SK-N-SH (cell line): ENCODE results near the gene R3HDM1. TPM values are rescaled to one million over a fixed set of nuclear protein-coding genes. Genes with fewer than 3 reads are reported as not detected.

Experiments used
- CTCF ChIA-PET: fragments of 300-600, 350-600 bp; formaldehyde crosslinking; extraction: SDS; loops from one replicate; lab custom pipeline; 2021; lab: Yijun Ruan, JAX
- POLR2A ChIA-PET: fragments of 350-600 bp; sonication (Branson Sonifier 250); formaldehyde crosslinking; extraction: SDS; loops from one replicate; lab custom pipeline; 2020; ENCODE audit warnings: antibody characterized with exemption, inconsistent platforms; lab: Yijun Ruan, JAX
- DNase-seq: peaks from one replicate; pipeline ENCODE4 v3.0.0; 2012
- H2AFZ ChIP-seq: fragments of 200-600 bp; sonication (generic); 2 replicates; pipeline ENCODE4 v1.8.1; 2016; ENCODE audit warnings: antibody characterized with exemption, mild to moderate bottlenecking, low read depth
- H3F3A ChIP-seq: fragments of 200-600 bp; sonication (generic); replicated peaks from 2 replicates; pipeline ENCODE3; 2016; ENCODE audit warnings: antibody characterized with exemption, mild to moderate bottlenecking; ENCODE audit not compliant: insufficient read depth
- H3K27ac ChIP-seq, 2 experiments: fragments of 200-500 bp in 1 of 2; fragments of 200-600 bp in 1 of 2; sonication (Bioruptor generic) in 1 of 2; sonication (generic), shearing (Covaris generic) in 1 of 2; 2 replicates each; pipeline versions ENCODE4 v1.5.1 to v1.6.1; 2014 to 2016; ENCODE audit warnings: low read depth in 2 of 2, inconsistent platforms in 1 of 2, low read length in 1 of 2, mild to moderate bottlenecking in 1 of 2, mixed read lengths in 1 of 2
- H3K27me3 ChIP-seq: fragments of 200-600 bp; sonication (generic), shearing (Covaris generic); 2 replicates; pipeline ENCODE4 v1.6.1; 2016; ENCODE audit warnings: mixed run types; ENCODE audit not compliant: insufficient read depth
- H3K36me3 ChIP-seq, 2 experiments: fragments of 200-500 bp in 1 of 2; fragments of 200-600 bp in 1 of 2; sonication (Bioruptor generic) in 1 of 2; sonication (generic) in 1 of 2; replicated peaks in 1 of 2; 2 replicates each; pipeline versions ENCODE3 to v1.5.1; 2014 to 2016; ENCODE audit warnings: low read length in 1 of 2, mild to moderate bottlenecking in 1 of 2; ENCODE audit not compliant: insufficient read depth in 2 of 2, control insufficient read depth in 1 of 2
- H3K4me1 ChIP-seq, 2 experiments: fragments of 200-500 bp in 1 of 2; fragments of 200-600 bp in 1 of 2; sonication (Bioruptor generic) in 1 of 2; sonication (generic), shearing (Covaris generic) in 1 of 2; 2 replicates each; pipeline versions ENCODE4 v1.5.1 to v1.6.1; 2014 to 2016; ENCODE audit warnings: low read depth in 1 of 2, low read length in 1 of 2, mixed run types in 1 of 2; ENCODE audit not compliant: insufficient read depth in 2 of 2, control insufficient read depth in 1 of 2
- H3K4me2 ChIP-seq: fragments of 200-600 bp; sonication (generic), shearing (Covaris generic); 2 replicates; pipeline ENCODE4 v1.6.1; 2017; ENCODE audit warnings: mixed run types
- H3K4me3 ChIP-seq, 2 experiments: fragments of 200-500 bp in 1 of 2; fragments of 200-600 bp in 1 of 2; sonication (Bioruptor generic) in 1 of 2; sonication (generic), shearing (Covaris generic) in 1 of 2; 2 replicates each; pipeline versions ENCODE4 v1.5.1 to v1.8.1; 2014 to 2016; ENCODE audit warnings: low read depth in 2 of 2, inconsistent platforms in 1 of 2, low read length in 1 of 2, mild to moderate bottlenecking in 1 of 2, mixed read lengths in 1 of 2, moderate library complexity in 1 of 2
- H3K79me2 ChIP-seq: fragments of 200-600 bp; sonication (generic); 2 replicates; pipeline ENCODE4 v1.8.1; 2017; ENCODE audit warnings: mild to moderate bottlenecking; ENCODE audit not compliant: insufficient read depth
- H3K9ac ChIP-seq: fragments of 200-600 bp; sonication (generic); 2 replicates; pipeline ENCODE4 v1.6.1; 2017; ENCODE audit warnings: mixed run types
- H3K9me2 ChIP-seq: fragments of 200-600 bp; sonication (generic); 2 replicates; pipeline ENCODE4 v1.6.1; 2017; ENCODE audit warnings: mixed run types
- H3K9me3 ChIP-seq: fragments of 200-600 bp; sonication (generic); 2 replicates; pipeline ENCODE4 v1.6.1; 2017; ENCODE audit warnings: mixed run types, mild to moderate bottlenecking, moderate library complexity
- H4K20me1 ChIP-seq: fragments of 200-600 bp; sonication (generic); 2 replicates; pipeline ENCODE4 v1.6.1; 2017; ENCODE audit warnings: mild to moderate bottlenecking, mixed run types; ENCODE audit not compliant: insufficient read depth
- CHD2 ChIP-seq: fragments of 150-350 bp; IDR thresholded peaks from 2 replicates; pipeline ENCODE4 v1.6.1; 2018; ENCODE audit warnings: low read length; ENCODE audit not compliant: partially characterized antibody
- ELF1 ChIP-seq: IDR thresholded peaks from 2 replicates; pipeline ENCODE4 v1.4.0; 2012
- EP300 ChIP-seq, 2 experiments: IDR thresholded peaks; 2 replicates each; pipeline versions ENCODE4 v1.4.0 to v1.6.1; 2012; ENCODE audit warnings: borderline replicate concordance in 1 of 2, low read depth in 1 of 2, low read length in 1 of 2
- EZH2phosphoT487 ChIP-seq: fragments of 200-600 bp; sonication (generic); IDR thresholded peaks from 2 replicates; pipeline ENCODE4 v1.6.1; 2017; ENCODE audit warnings: low read depth, mixed run types, mild to moderate bottlenecking, antibody characterized with exemption, moderate library complexity, borderline replicate concordance
- FOSL2 ChIP-seq: IDR thresholded peaks from 2 replicates; pipeline ENCODE4 v1.4.0; 2012; ENCODE audit warnings: low read depth, mild to moderate bottlenecking, moderate library complexity, borderline replicate concordance
- FOXM1 ChIP-seq: IDR thresholded peaks from 2 replicates; pipeline ENCODE4 v1.4.0; 2012; ENCODE audit warnings: low read depth, mild to moderate bottlenecking
- GATA2 ChIP-seq: sonication (generic); formaldehyde crosslinking; IDR thresholded peaks from 2 replicates; pipeline ENCODE4 v1.5.0; 2020; ENCODE audit warnings: mild to moderate bottlenecking, missing genetic modification reagents
- JUND ChIP-seq: IDR thresholded peaks from 2 replicates; pipeline ENCODE4 v1.4.0; 2012
- MEF2A ChIP-seq: IDR thresholded peaks from 2 replicates; pipeline ENCODE4 v1.4.0; 2012; ENCODE audit warnings: low read depth, borderline replicate concordance
- NFIC ChIP-seq: IDR thresholded peaks from 2 replicates; pipeline ENCODE4 v1.4.0; 2012; ENCODE audit warnings: borderline replicate concordance
- NRF1 ChIP-seq: IDR thresholded peaks from 2 replicates; pipeline ENCODE4 v1.6.1; 2012; ENCODE audit warnings: low read depth, mild to moderate bottlenecking, low read length
- POLR2AphosphoS5 ChIP-seq: IDR thresholded peaks from 2 replicates; pipeline ENCODE4 v1.6.1; 2012; ENCODE audit warnings: low read depth, low read length
- RCOR1 ChIP-seq: fragments of 150-350 bp; IDR thresholded peaks from 2 replicates; pipeline ENCODE4 v1.6.1; 2017; ENCODE audit warnings: antibody characterized with exemption, low read length
- RFX5 ChIP-seq: IDR thresholded peaks from 2 replicates; pipeline ENCODE4 v1.6.1; 2012; ENCODE audit warnings: mild to moderate bottlenecking, improper control_type of control experiment, low read length
- RXRA ChIP-seq: IDR thresholded peaks from 2 replicates; pipeline ENCODE4 v1.4.0; 2012; ENCODE audit warnings: low read depth, mild to moderate bottlenecking, borderline replicate concordance
- SIN3A ChIP-seq: IDR thresholded peaks from 2 replicates; pipeline ENCODE4 v1.6.1; 2012; ENCODE audit warnings: low read depth, mild to moderate bottlenecking, low read length, moderate library complexity, borderline replicate concordance
- SMC3 ChIP-seq: IDR thresholded peaks from 2 replicates; pipeline ENCODE4 v1.6.1; 2012; ENCODE audit warnings: low read depth, low read length, improper control_type of control experiment
- TCF12 ChIP-seq: IDR thresholded peaks from 2 replicates; pipeline ENCODE4 v1.4.0; 2012
- TEAD4 ChIP-seq: IDR thresholded peaks from 2 replicates; pipeline ENCODE4 v1.4.0; 2012; ENCODE audit warnings: mild to moderate bottlenecking, borderline replicate concordance; ENCODE audit not compliant: insufficient read depth
- YY1 ChIP-seq: IDR thresholded peaks from 2 replicates; pipeline ENCODE4 v1.4.0; 2012; ENCODE audit warnings: low read depth, mild to moderate bottlenecking
- WGBS: methylation state at CpG from one replicate; pipeline ENCODE4 v1.1.6; 2017; ENCODE audit warnings: low lambda C conversion rate; 5-methylcytosine and 5-hydroxymethylcytosine counted together
- polyA plus RNA-seq, 3 experiments: library from polyadenylated mRNA; depleted of rRNA; stranded (reverse); fragments of >200 nt; gene quantifications; 2 replicates each; pipeline ENCODE4 v1.2.3, GENCODE V29; 2012
- TF ChIP-seq, protein P1 (sequence below): fragments of 200-600 bp; sonication (generic); IDR thresholded peaks from 2 replicates; pipeline ENCODE4 v1.6.1; 2017; ENCODE audit warnings: antibody characterized with exemption, mild to moderate bottlenecking, moderate library complexity
- TF ChIP-seq, protein P2 (sequence below): IDR thresholded peaks from 2 replicates; pipeline ENCODE4; 2012
- TF ChIP-seq, protein P3 (sequence below): IDR thresholded peaks from 2 replicates; pipeline ENCODE4 v1.4.0; 2012; ENCODE audit warnings: low read depth
- TF ChIP-seq, protein P4 (sequence below): fragments of 150-350 bp; IDR thresholded peaks from 2 replicates; pipeline ENCODE4 v1.6.1; 2016; ENCODE audit warnings: mild to moderate bottlenecking, low read depth, low read length
- TF ChIP-seq, protein P5 (sequence below): fragments of 150-350 bp; IDR thresholded peaks from 2 replicates; pipeline ENCODE4 v1.6.1; 2017; ENCODE audit warnings: antibody characterized with exemption, low read length, low read depth, borderline replicate concordance

R3HDM1 gene
- 38.2 and 56.8 TPM in 2 replicates for polyA plus RNA-seq (2012; rRNA removed)
- polyA plus RNA-seq (2012; cell fraction: cytosol; rRNA removed), result 29.3 and 38.9 TPM in 2 replicates
- polyA plus RNA-seq (2012; cell fraction: nucleus; rRNA removed), result 24.3 and 45.2 TPM in 2 replicates

DNA sequence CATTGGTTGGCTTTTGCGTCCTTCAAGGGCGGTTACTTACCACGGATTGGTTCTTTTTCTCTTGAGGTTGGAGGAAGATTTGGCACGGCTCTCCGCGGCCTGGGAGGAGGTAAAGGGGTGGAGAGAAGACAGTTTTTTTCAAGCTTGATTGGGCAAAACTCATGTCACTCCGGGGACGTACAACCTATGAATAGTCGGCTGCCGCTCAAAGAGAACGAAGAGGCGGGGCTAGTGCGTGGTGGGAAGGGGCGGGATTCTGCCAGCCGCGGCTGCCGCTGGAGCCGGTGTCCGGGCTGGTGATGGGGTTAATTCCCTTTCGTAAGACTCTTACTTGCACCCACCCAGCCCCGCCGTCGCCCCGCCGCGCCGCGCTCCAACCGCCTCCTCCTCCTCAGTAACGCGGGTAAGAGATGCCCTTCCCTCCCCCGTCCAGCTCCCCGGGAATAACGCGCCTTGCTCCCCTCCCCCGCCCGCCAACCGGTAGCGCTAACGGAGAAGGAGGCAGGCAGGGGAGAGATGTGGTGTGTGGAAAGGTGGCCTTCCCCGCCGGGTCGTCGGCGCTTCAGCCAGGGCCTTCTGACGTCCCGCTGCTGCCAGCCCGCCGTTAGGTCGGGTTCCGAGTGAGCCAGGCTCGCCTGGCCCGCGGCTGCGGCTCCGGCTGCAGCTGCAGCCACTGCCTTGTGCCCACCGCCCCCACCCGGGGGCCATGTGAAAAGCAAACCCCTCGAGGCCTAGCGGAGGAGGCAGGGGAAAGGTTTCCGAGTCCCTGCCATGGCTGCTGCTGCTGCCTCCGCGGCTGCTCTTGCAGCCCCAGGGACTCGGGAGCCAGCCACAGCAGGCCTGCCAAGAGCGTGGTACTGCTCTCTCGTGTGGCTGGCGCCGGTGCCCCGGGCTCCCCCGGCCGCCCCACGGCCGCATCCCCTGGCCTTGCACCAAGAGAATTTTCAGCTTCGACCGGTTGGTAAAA lies at the start of gene R3HDM1:
R3HDM1 (plus strand) TSS at position 254 of the 967 bp plus-strand sequence. CDS start 73,362 bp downstream, outside the sequence.
- H3K27me3 ChIP-seq, result no peaks in the 10 kb centered on the region
- H3K9me3 ChIP-seq, result no peaks in the 10 kb centered on the region
- peak within 1 kb of the TSS; percentile 96 to 97 for H3K27ac ChIP-seq
- H3K4me1 ChIP-seq, result peaks cover 0 to 6% of the 10 kb centered on the region in 2 experiments; a peak in 2 of 4 replicates
- peak within 1 kb of the TSS; percentile 80 to 82 for H3K4me3 ChIP-seq
- no peaks in the 10 kb centered on the region for H3K9me2 ChIP-seq
- H4K20me1 ChIP-seq, result no peaks in the 10 kb centered on the region; the same call in 1 of the 2 replicates
- H3F3A ChIP-seq, result peaks cover 5% of the 10 kb centered on the region
- H3K36me3 ChIP-seq, result peaks cover 0 to 3% of the 10 kb centered on the region in 2 experiments
- H3K79me2 ChIP-seq, result peaks cover 74% of the 10 kb centered on the region
- H3K4me2 ChIP-seq, result peak within 1 kb of the TSS; percentile 89
- 2% methylated on average over 38 of the region's 75 CpGs for WGBS
- DNase-seq, result peak; percentile 94
- POLR2A ChIA-PET, result interaction anchor here (0.9 to 1.4 kb wide), 3 partner anchors 53 to 345 kb away, joined by 3 to 5 read pairs (median 3); partner anchors contain the start of gene MCM6
- CTCF ChIA-PET, result interaction anchor here (1.2 to 1.9 kb wide), 5 partner anchors 85 to 543 kb away, joined by 3 to 7 read pairs (median 5); partner anchors contain the start of gene UBXN4
- peak within 1 kb of the TSS; percentile 86 for H2AFZ ChIP-seq
- peak within 1 kb of the TSS; percentile 84 for H3K9ac ChIP-seq
- TF ChIP-seq, protein P1, sequence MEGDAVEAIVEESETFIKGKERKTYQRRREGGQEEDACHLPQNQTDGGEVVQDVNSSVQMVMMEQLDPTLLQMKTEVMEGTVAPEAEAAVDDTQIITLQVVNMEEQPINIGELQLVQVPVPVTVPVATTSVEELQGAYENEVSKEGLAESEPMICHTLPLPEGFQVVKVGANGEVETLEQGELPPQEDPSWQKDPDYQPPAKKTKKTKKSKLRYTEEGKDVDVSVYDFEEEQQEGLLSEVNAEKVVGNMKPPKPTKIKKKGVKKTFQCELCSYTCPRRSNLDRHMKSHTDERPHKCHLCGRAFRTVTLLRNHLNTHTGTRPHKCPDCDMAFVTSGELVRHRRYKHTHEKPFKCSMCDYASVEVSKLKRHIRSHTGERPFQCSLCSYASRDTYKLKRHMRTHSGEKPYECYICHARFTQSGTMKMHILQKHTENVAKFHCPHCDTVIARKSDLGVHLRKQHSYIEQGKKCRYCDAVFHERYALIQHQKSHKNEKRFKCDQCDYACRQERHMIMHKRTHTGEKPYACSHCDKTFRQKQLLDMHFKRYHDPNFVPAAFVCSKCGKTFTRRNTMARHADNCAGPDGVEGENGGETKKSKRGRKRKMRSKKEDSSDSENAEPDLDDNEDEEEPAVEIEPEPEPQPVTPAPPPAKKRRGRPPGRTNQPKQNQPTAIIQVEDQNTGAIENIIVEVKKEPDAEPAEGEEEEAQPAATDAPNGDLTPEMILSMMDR, result peak; percentile 28; the same call in 1 of the 2 replicates
- TF ChIP-seq YY1 (peak; percentile 15; the same call in 1 of the 2 replicates), RFX5 (no peak), RXRA (no peak), EZH2phosphoT487 (no peak), SIN3A (peak; percentile 21; the same call in 1 of the 2 replicates), MEF2A (no peak), TCF12 (no peak), FOXM1 (no peak), NFIC (peak; percentile 36; the same call in 1 of the 2 replicates), FOSL2 (no peak), CHD2 (no peak), TEAD4 (no peak), GATA2 (CRISPR knock-in tag) (no peak), RCOR1 (no peak), JUND (no peak), EP300 (IDR thresholded peaks at IDR 0.05; ENCODE audit: borderline replicate concordance in 1 of 2, low read depth in 1 of 2, low read length in 1 of 2) (0 out of 4 replicates have a peak, but pooled peaks of 1 of the 2 experiments have one; percentile 6), SMC3 (0 out of 2 replicates have a peak, but pooled peaks have one; percentile 2), ELF1 (no peak), POLR2AphosphoS5 (peak; percentile 59), NRF1 (0 out of 2 replicates have a peak, but pooled peaks have one; percentile 14)
- TF ChIP-seq, protein P2, sequence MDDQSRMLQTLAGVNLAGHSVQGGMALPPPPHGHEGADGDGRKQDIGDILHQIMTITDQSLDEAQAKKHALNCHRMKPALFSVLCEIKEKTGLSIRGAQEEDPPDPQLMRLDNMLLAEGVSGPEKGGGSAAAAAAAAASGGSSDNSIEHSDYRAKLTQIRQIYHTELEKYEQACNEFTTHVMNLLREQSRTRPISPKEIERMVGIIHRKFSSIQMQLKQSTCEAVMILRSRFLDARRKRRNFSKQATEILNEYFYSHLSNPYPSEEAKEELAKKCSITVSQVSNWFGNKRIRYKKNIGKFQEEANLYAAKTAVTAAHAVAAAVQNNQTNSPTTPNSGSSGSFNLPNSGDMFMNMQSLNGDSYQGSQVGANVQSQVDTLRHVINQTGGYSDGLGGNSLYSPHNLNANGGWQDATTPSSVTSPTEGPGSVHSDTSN, result peak; percentile 99
- TF ChIP-seq, protein P3, sequence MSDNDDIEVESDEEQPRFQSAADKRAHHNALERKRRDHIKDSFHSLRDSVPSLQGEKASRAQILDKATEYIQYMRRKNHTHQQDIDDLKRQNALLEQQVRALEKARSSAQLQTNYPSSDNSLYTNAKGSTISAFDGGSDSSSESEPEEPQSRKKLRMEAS, result peak; percentile 58
- TF ChIP-seq, protein P4, sequence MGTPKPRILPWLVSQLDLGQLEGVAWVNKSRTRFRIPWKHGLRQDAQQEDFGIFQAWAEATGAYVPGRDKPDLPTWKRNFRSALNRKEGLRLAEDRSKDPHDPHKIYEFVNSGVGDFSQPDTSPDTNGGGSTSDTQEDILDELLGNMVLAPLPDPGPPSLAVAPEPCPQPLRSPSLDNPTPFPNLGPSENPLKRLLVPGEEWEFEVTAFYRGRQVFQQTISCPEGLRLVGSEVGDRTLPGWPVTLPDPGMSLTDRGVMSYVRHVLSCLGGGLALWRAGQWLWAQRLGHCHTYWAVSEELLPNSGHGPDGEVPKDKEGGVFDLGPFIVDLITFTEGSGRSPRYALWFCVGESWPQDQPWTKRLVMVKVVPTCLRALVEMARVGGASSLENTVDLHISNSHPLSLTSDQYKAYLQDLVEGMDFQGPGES, result peak; percentile 75
- TF ChIP-seq, protein P5, sequence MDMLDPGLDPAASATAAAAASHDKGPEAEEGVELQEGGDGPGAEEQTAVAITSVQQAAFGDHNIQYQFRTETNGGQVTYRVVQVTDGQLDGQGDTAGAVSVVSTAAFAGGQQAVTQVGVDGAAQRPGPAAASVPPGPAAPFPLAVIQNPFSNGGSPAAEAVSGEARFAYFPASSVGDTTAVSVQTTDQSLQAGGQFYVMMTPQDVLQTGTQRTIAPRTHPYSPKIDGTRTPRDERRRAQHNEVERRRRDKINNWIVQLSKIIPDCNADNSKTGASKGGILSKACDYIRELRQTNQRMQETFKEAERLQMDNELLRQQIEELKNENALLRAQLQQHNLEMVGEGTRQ, result no peak
